DLD1 (cell line): ENCODE measurements around the gene IL18BP.

ENCODE experiments used
- in situ Hi-C: cut with HindIII; loops from 2 replicates; pipeline ENCODE4 v1.10.0; 2017; ENCODE audit warnings: low sequenced_read_pairs

The IL18BP gene

GRCh38 chr11:72040491-72041363 lies 42.0 kb downstream of the IL18BP start:
- in situ Hi-C loops: no loop called here

- in situ Hi-C loops: no loop called here
Measured at GRCh38 chr11:72041364-72042063, 42.8 kb downstream of the IL18BP start.

GRCh38 chr11:72042064-72042745 lies 43.5 kb downstream of the IL18BP start:
- in situ Hi-C loops: no loop called here

GRCh38 chr11:72045849-72046248 lies 47.1 kb downstream of the IL18BP start:
- in situ Hi-C loops: no loop called here

GRCh38 chr11:72048766-72049460 lies 50.2 kb downstream of the IL18BP start:
- in situ Hi-C loops: no loop called here
